Prostate gland (tissue), 2 donors: Measurements from ENCODE around the gene MYO18B. TPM values are rescaled to one million over a fixed set of nuclear protein-coding genes. Genes with fewer than 3 reads are reported as not detected.

ENCODE experiments used
- DNase-seq: peaks from one replicate; pipeline ENCODE4 v3.0.0-alpha.2; 2019; ENCODE audit warnings: low spot score
- H3K27ac ChIP-seq, 2 donors: fragments of 200-600 bp; sonication (generic); 2 replicates each; pipeline ENCODE4 v1.5.1; 2017 to 2019
- H3K27me3 ChIP-seq: fragments of 200-600 bp; sonication (generic); replicated peaks from 2 replicates; pipeline ENCODE4 v1.5.1; 2019; ENCODE audit not compliant: insufficient read depth
- H3K36me3 ChIP-seq, 2 donors: fragments of 200-600 bp; sonication (generic); 1 replicate in 1 of 2; 2 replicates in 1 of 2; pipeline versions ENCODE4 v1.5.1 to v1.8.1; 2017 to 2019
- H3K4me1 ChIP-seq: fragments of 200-600 bp; sonication (generic); replicated peaks from 2 replicates; pipeline ENCODE4 v1.5.1; 2019
- H3K4me3 ChIP-seq, 2 donors: fragments of 200-600 bp; sonication (generic); 2 replicates each; pipeline ENCODE4 v1.5.1; 2017 to 2019
- H3K9me3 ChIP-seq: fragments of 200-600 bp; sonication (generic); 2 replicates; pipeline ENCODE4 v1.5.1; 2017
- POLR2A ChIP-seq: fragments of 450-650 bp; IDR thresholded peaks from one replicate; pipeline ENCODE4 v1.6.1; 2016; ENCODE audit warnings: antibody characterized with exemption, mild to moderate bottlenecking
- POLR2AphosphoS5 ChIP-seq: sonication (generic); formaldehyde crosslinking; IDR thresholded peaks from one replicate; pipeline ENCODE4 v1.6.1; 2017; ENCODE audit warnings: antibody characterized with exemption
- WGBS: methylation state at CpG from one replicate; pipeline ENCODE4 v1.1.5; 2018; 5-methylcytosine and 5-hydroxymethylcytosine counted together
- intact Hi-C: fragments of 100-400 bp; cut with DNase I; formaldehyde crosslinking; loops from one replicate; pipeline ENCODE4 v1.14.2; 2022
- total RNA-seq, 2 donors: library from RNA; depleted of rRNA; stranded (reverse); fragments of >200 nt; gene quantifications; one replicate each; pipeline ENCODE4 v1.1.0, GENCODE V29; 2016
- TF ChIP-seq, protein P1 (sequence below), 4 experiments: fragments of 200-600 bp in 2 of 4; fragments of 450-650 bp in 2 of 4; sonication (generic) in 2 of 4; IDR thresholded peaks; 1 replicate in 3 of 4; 2 replicates in 1 of 4; pipeline ENCODE4 v1.5.1; 2016 to 2019; ENCODE audit warnings: antibody characterized with exemption in 4 of 4, mild to moderate bottlenecking in 2 of 4, moderate library complexity in 2 of 4

The MYO18B gene
- total RNA-seq, 2 donors from 2014 or later, result 3.1 to 7.1 TPM

DNA sequence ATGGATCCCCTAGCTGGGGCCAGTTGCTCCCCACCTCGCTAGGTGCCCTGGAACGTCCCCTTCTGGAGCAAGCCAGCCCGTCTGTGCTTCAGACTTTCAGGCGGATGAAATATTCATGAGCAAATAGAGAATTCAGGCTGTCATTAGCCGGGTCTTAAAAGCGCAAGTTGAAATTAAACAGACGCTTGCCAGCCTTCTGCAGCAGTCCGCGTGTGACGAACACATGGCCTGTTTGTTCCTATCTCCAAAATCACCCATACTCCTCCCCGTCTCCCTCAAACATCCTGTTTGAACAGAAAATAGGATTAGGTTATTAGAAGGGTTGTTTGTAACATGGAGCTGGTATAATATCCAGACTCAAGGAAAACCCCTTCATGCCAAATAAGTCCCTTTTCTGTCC is 38.7 kb downstream of the MYO18B start:
- DNase-seq, result no peak
- WGBS, result 24% methylated on average over 11 of the region's 11 CpGs
- Histone ChIP-seq H3K36me3 (no peaks in the 10 kb centered on the region), H3K9me3 (no peaks in the 10 kb centered on the region), H3K27me3 (no peaks in the 10 kb centered on the region), H3K27ac (no peak overlapping the region), H3K4me1 (no peaks in the 10 kb centered on the region), H3K4me3 (no peak overlapping the region)
- TF ChIP-seq POLR2AphosphoS5 (no peak), POLR2A (no peak)
- TF ChIP-seq, protein P1, sequence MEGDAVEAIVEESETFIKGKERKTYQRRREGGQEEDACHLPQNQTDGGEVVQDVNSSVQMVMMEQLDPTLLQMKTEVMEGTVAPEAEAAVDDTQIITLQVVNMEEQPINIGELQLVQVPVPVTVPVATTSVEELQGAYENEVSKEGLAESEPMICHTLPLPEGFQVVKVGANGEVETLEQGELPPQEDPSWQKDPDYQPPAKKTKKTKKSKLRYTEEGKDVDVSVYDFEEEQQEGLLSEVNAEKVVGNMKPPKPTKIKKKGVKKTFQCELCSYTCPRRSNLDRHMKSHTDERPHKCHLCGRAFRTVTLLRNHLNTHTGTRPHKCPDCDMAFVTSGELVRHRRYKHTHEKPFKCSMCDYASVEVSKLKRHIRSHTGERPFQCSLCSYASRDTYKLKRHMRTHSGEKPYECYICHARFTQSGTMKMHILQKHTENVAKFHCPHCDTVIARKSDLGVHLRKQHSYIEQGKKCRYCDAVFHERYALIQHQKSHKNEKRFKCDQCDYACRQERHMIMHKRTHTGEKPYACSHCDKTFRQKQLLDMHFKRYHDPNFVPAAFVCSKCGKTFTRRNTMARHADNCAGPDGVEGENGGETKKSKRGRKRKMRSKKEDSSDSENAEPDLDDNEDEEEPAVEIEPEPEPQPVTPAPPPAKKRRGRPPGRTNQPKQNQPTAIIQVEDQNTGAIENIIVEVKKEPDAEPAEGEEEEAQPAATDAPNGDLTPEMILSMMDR (IDR thresholded peaks at IDR 0.05), result no peak
- intact Hi-C loops, result no loop called here

DNA sequence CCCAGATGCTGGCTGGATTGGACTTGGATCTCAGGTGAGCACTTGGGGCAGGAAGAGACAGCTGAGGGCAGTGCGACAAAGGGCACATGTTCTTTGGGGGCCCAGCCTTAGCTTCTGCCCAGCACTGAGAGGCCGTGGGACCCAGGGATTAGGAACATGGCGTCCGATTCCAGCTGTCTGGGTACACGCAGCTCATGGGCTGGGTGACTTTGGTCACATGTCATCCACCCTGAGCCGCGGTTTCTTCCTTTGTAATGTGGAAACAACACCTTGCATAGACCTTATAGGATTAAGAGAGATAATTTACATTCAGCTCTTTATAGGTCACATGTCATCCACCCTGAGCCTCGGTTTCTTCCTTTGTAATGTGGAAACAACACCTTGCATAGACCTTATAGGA is 39.8 kb downstream of the MYO18B start:
- Histone ChIP-seq H3K4me1 (no peaks in the 10 kb centered on the region), H3K27ac (no peak overlapping the region), H3K27me3 (no peaks in the 10 kb centered on the region), H3K9me3 (no peaks in the 10 kb centered on the region), H3K4me3 (no peak overlapping the region), H3K36me3 (no peaks in the 10 kb centered on the region)
- no peak for TF ChIP-seq POLR2AphosphoS5
- TF ChIP-seq, protein P1 (IDR thresholded peaks at IDR 0.05), result no peak
- TF ChIP-seq POLR2A, result no peak
- 91% methylated on average over 7 of the region's 8 CpGs for WGBS
- DNase-seq, result no peak
- intact Hi-C loops, result no loop called here

DNA sequence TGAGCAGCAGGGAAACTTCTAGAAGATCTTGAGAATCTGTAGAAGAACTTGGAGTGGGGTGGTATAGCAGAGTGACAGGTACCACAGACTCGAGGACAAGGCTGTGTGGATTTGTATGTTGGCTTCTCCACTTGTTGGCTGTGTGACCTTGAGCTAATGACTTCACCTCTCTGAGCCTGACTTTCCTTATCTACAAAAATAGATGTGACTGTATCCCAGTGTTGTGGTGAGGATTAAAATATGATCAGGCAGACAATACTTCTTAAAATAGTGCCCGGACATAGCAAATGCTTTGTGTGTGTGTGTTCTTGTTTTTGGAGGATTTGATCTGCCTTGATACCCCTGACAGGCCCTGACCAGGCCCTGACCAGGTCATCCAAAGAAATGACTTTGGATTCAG is 40.8 kb downstream of the MYO18B start:
- H3K27me3 ChIP-seq, result no peaks in the 10 kb centered on the region
- H3K27ac ChIP-seq, result no peak overlapping the region
- H3K4me3 ChIP-seq, result no peak overlapping the region
- H3K36me3 ChIP-seq, result no peaks in the 10 kb centered on the region
- no peak for DNase-seq
- 76% methylated on average over 2 of the region's 2 CpGs for WGBS
- intact Hi-C loops, result no loop called here
- H3K9me3 ChIP-seq, result no peaks in the 10 kb centered on the region
- TF ChIP-seq POLR2A, result no peak
- H3K4me1 ChIP-seq, result no peaks in the 10 kb centered on the region

DNA sequence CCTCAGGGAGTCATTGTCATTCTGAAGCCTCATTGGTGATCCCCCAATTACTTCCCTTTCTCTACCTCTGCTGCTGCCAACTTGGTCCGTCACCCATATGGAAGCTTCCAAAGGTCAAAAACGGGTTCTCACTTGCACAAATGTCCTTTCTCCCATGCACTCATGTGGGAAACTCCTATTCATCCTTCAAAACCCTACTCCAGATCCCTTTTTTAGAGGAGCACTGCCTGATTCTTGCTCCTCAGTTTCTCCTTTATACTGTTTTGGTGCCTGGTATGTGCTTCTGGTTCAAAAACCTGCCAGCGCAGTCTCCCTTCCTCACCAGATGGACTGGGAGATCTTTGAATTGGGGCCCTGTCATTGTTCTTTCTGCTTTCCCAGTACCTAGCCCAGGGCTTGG is 41.9 kb downstream of the MYO18B start:
- Histone ChIP-seq H3K27me3 (no peaks in the 10 kb centered on the region), H3K9me3 (no peaks in the 10 kb centered on the region), H3K4me3 (no peak overlapping the region), H3K27ac (no peak overlapping the region), H3K4me1 (no peaks in the 10 kb centered on the region), H3K36me3 (no peaks in the 10 kb centered on the region)
- intact Hi-C loops, result no loop called here
- TF ChIP-seq POLR2AphosphoS5, result no peak
- TF ChIP-seq, protein P1 (IDR thresholded peaks at IDR 0.05), result no peak
- DNase-seq, result no peak
- WGBS, result 89% methylated on average over 3 of the region's 3 CpGs

DNA sequence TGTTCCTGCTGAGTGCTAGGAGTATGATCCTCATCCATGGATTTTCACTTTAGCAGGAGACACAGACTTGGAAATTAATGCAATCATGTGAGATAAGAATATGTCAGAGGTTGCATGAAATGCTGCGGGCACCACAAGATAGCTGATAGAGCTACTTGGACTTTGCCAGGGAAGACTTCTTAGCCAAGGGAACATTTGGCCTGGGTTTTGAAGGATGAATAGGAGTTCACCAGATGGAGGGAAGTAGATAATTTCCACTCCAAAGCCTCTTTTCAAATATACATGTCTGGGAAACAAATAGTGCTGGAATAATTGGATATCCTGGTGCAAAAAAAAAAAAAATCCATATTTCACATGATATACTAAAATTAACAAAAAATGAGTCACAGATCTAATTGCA is 44.2 kb downstream of the MYO18B start:
- no peaks in the 10 kb centered on the region for H3K9me3 ChIP-seq
- DNase-seq, result no peak
- WGBS, result 96% methylated on average over 1 of the region's 1 CpG
- TF ChIP-seq POLR2A, result no peak
- no peak for TF ChIP-seq POLR2AphosphoS5
- TF ChIP-seq, protein P1 (IDR thresholded peaks at IDR 0.05), result no peak
- intact Hi-C loops, result no loop called here
- H3K27me3 ChIP-seq, result no peaks in the 10 kb centered on the region
- H3K4me3 ChIP-seq, result no peak overlapping the region
- no peak overlapping the region for H3K27ac ChIP-seq
- H3K36me3 ChIP-seq, result no peaks in the 10 kb centered on the region
- H3K4me1 ChIP-seq, result no peaks in the 10 kb centered on the region
